GM19328 (cell line): ENCODE measurements around the gene C3orf22.

ENCODE experiments used
- ATAC-seq: cut with Tn5 transposase; IDR thresholded peaks from one replicate; pipeline ENCODE4 v1.9.1; 2021; ENCODE audit warnings: mild to moderate bottlenecking, moderate library complexity; ENCODE audit not compliant: unreplicated experiment

The C3orf22 gene

GRCh38 chr3:126557415-126557745 lies 1.4 kb downstream of the C3orf22 start:
- no peak for ATAC-seq

DNA sequence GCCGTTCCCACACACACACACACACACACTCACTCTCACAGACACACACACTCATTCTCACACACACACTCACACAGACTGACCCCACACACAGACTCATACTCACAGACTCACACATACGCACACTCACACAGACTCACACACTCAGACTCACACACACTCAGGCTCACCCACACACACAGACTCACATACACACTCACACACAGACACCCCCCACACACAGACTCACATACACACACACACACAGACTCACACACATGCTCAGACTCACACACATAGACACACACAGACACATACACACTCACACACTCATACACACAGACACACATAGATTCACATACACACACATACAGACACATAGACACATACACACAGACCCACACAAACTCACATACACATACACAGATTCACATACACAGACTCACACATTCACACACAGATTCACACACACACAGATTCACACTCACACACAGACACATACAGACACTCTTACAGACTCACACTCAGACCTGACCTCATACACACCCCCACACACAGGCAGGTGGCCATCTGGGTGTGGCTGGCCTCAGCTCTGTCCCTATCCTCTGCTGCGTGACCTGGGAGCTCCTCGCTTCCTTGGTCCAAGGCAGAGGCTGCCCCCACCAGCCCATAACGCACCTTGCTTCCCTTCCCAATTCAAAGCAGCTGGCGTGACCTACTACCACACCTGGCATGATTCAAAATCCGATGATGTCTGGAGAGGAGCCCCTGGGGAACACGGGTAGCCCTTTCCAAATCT lies 1.9 kb downstream of the C3orf22 start:
- ATAC-seq: no peak

DNA sequence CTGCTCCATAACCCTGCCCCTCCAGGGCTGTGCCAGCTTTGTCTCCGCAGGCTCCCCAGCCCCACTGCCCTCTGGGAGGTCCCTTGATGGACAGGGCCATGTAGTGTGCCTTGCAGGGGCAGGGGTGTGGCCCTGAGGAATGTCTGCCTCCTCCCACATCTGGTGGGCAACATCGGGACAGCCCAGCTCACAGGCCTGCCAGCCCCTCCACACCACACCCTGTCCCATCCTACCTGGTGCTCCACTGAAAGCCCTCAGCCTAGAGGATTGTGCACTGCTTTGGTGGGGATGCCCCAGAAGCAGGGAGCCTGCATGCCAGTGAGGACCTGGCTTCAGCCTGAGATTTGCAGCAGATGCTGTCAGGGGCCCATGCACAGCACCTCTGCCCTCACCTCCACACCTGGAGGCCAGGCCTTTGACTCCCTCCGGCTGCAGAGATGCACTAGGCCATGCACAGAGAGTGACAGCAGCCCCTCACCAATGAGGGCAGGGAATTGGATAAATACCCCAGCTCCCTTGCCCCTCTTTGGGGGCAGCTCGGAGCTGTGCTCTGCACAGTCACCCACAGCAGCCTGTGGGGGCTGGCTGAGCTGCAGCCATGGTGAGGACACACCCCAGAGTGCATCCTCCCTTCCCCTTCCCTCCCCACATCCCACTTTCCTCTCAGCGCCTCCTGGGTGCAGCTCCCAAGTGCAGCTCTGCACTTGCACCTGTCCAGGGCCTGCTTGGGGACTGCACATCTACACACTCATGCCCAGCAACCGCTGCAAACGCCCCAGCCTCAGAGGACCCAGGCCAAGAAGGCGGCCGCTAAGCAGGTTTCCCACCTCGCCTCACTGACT lies 2.7 kb downstream of the C3orf22 start:
- no peak for ATAC-seq

DNA sequence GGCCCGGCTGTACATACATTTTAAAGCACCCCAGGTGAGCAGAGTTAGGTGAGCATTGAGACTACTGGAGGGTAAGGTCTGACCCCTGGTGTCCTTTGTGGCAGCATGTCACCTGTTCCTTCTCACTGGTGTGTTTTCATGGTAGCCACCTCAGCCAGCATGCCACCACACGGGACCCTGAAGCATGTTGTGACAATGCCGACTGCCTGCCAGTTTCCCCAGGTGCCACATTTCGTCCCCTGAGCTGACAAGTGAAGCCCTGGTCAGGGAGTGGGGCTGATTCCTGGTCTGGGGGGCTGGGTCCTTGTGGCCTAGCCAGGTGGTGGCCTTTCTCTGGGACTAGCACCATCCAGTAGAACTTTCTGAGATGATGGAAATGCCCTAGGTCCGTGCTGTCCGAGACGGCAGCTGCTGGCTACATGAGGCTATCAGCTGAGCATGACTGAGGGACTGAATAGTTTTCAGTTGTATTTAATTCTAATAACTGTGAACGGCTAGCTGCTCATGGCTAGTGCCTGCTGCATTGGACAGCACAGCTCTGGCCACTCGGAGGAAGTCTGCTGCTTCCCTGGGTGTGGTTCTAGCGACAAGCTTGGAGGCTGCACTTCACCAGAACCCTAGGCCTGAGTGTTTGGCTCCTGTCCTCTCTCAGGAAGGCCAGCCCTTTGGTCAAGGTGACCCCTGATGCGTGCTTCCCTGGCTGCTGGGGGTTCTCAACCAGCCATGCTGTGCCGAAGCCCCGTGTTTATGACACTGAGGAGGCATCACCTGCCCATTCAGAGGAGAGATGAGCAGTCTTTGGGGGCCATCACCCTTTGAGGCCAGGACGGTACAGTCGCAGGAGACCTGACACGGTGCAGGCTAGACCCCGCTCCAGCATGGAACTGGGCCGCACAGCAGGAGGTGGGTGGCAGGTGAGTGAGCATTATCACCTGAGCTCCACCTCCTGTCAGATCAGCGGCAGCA lies 3.9 kb downstream of the C3orf22 start:
- ATAC-seq: no peak

- no peak for ATAC-seq
Observed at GRCh38 chr3:126553284-126554084, 5.2 kb downstream of the C3orf22 start.

- no peak for ATAC-seq
Observed at GRCh38 chr3:126552688-126553283, 5.9 kb downstream of the C3orf22 start.

- no peak for ATAC-seq
Observed at GRCh38 chr3:126551839-126552687, 6.7 kb downstream of the C3orf22 start.

- ATAC-seq: no peak
Observed at GRCh38 chr3:126551121-126551838, 7.5 kb downstream of the C3orf22 start.

DNA sequence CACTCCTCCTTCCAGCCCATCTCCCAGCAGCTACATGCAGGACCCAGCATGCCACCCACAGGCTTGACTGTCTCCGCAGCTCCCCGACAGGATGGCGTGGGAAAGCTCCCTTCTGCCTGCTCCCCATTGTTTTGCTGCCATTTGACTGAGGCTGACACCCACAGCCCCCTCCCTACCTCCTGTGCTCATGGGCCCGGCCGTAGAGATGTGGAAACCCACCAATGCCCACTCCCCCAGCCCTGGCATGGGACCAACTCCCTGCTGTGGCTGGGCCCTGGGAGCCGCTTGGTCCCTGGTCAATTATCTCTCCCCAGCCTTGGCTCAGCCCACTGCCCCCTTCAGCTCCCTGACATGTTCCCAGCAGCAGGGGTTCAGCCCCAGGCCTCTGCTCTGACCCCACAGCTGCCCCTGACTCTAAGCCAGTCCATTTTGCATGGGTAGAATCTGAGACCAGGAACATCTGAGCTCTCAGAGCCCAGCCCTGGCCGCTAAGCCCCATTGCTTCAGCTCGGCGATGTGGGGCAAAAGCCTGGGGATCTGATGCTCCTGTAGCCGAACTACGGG lies 8.2 kb downstream of the C3orf22 start:
- no peak for ATAC-seq

GRCh38 chr3:126549861-126550487 lies 8.8 kb downstream of the C3orf22 start:
- ATAC-seq: no peak

DNA sequence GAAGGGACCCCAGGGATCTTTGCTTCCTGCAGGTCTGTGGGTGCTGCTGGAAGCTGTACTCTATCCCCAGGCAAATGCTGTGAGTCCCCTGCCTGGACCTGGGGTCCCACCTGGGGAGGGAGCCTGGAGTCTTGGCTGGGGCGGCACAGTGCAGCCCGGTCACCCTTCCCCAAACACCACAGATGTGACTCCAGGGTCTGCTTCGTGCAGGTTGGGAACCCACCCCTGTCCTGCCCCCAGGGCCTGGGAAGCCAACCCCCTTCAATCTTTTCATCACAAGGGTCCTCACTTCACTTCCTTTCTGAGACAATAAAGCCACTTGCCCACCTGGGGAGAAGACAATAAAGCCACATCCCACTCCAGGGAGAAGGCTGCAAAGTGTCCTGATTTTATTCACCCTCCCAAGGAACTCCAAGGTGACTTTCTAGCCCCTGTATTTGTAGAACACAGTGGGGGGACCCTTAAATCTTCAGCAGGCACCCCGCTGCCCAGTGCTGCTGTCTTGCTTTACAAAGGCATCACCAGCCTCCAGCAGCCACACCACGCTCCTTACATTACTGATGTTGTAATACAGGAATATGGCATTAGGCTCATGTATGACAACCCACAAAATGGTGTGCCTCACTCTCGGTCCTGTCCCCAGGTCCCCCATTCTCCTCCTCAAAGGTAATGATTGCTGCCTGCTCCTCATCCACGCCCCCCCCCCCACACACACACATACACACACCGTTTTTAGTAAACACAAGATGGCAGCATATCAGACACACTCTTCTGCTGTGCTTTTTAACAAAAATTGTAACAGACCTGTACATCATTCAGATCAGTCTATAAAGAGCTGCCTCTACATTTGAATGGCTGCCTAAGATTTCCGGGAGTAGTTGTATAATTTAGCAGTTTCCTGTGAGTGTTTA lies 9.9 kb downstream of the C3orf22 start:
- no peak for ATAC-seq

GRCh38 chr3:126547721-126548120 lies 11.0 kb downstream of the C3orf22 start:
- ATAC-seq: no peak

- ATAC-seq: no peak
Observed at GRCh38 chr3:126546549-126547239, 12.0 kb downstream of the C3orf22 start.

DNA sequence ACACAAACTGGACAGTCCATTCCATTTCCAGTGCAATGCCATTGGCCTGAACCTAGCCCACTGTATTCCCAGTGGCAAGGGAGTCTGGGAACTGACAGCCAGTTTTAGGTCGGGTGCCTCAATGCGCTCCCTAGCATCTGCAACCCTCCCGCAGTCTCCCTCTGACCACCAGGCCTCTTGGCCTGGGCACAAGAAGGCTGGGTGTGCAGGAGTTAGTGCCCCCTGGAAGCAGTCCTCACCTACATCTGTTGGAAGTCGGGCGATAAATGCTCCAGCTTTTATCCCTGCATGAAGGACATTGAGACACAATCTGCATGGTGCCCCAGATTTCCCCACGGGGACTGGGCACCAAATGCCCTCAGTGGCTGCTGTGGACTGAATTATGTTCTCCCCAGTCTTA lies 12.7 kb downstream of the C3orf22 start:
- no peak for ATAC-seq

DNA sequence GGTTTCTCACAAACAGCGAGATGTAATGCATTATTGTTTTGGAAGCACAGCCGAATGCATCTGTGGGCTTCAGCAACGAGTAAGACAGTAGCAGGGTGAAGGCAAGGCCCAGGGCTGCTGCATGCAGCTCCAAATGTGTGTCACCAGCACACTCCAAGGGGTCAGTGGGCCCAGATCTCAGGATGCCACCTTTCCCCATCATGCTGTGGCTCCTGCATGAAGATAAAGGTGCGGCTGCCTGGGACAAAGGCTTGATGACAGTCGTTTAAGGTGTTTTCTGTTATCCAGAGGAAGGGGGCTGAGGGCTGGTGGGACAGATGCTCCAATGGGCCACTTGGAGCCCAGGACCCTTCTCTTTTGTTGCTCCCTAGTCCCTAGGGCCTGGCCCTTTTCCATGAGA lies 13.2 kb downstream of the C3orf22 start:
- no peak for ATAC-seq
